B cell (primary cell): ENCODE results near the gene DBR1. TPM values are rescaled to one million over a fixed set of nuclear protein-coding genes. Genes with fewer than 3 reads are reported as not detected.

ENCODE experiments used
- ATAC-seq: fragments of 200-7000 bp; cut with Tn5 transposase; one replicate; pipeline ENCODE4 v1.10.0; 2021; ENCODE audit warnings: low read depth, mild to moderate bottlenecking, moderate number of reproducible peaks, moderate library complexity
- CTCF ChIA-PET: fragments of 350-600 bp; sonication (Branson Sonifier 250); formaldehyde crosslinking; loops from one replicate; lab custom pipeline; 2021; ENCODE audit warnings: antibody characterized with exemption, inconsistent platforms; lab: Charles Lee
- POLR2A ChIA-PET: fragments of 350-600 bp; sonication (Branson Sonifier 250); formaldehyde crosslinking; loops from one replicate; lab custom pipeline; 2021; ENCODE audit warnings: antibody characterized with exemption; lab: Charles Lee
- DNase-seq: peaks from one replicate; pipeline ENCODE4 v3.0.0; 2013
- H2AFZ ChIP-seq: 2 replicates; pipeline ENCODE4 v1.6.1; 2012; ENCODE audit warnings: mild to moderate bottlenecking, low read depth, low read length; ENCODE audit not compliant: insufficient read depth, poor library complexity, severe bottlenecking
- H3K27ac ChIP-seq, 2 donors: 1 replicate in 1 of 2; 2 replicates in 1 of 2; pipeline ENCODE4 v1.5.1; 2012 to 2013; ENCODE audit warnings: low read length in 2 of 2, mild to moderate bottlenecking in 2 of 2, moderate library complexity in 1 of 2
- H3K27me3 ChIP-seq, 4 experiments: fragments of 200-600 bp in 1 of 4; sonication (generic) in 1 of 4; replicated peaks in 1 of 4; 1 replicate in 2 of 4; 2 replicates in 2 of 4; pipeline versions ENCODE4 v1.6.1 to v1.7.0; 2013 to 2016; ENCODE audit warnings: low read length in 3 of 4, mild to moderate bottlenecking in 2 of 4, mixed read lengths in 1 of 4, moderate library complexity in 1 of 4; ENCODE audit not compliant: insufficient read depth in 4 of 4, control insufficient read depth in 3 of 4; ENCODE audit errors: control extremely low read depth in 1 of 4
- H3K36me3 ChIP-seq, 2 experiments: replicated peaks in 1 of 2; 1 replicate in 1 of 2; 2 replicates in 1 of 2; pipeline versions ENCODE4 v1.6.1 to v1.7.1; 2013; ENCODE audit warnings: low read length in 1 of 2; ENCODE audit not compliant: insufficient read depth in 2 of 2, control insufficient read depth in 1 of 2; ENCODE audit errors: control extremely low read depth in 1 of 2, extremely low read depth in 1 of 2
- H3K4me1 ChIP-seq, 2 donors: fragments of 200-600 bp in 1 of 2; sonication (generic) in 1 of 2; 1 replicate in 1 of 2; 2 replicates in 1 of 2; pipeline versions ENCODE4 v1.5.1 to v1.6.1; 2013 to 2017; ENCODE audit warnings: low read length in 2 of 2; ENCODE audit not compliant: control insufficient read depth in 2 of 2, insufficient read depth in 2 of 2
- H3K4me2 ChIP-seq: replicated peaks from 2 replicates; pipeline ENCODE3; 2012; ENCODE audit warnings: mild to moderate bottlenecking, low read depth, low read length; ENCODE audit not compliant: poor library complexity, severe bottlenecking
- H3K4me3 ChIP-seq, 5 experiments: fragments of 200-600 bp in 1 of 5; sonication (generic) in 1 of 5; 1 replicate in 3 of 5; 2 replicates in 2 of 5; pipeline versions ENCODE4 v1.5.1 to v1.7.0; 2011 to 2016; ENCODE audit warnings: low read length in 4 of 5, mild to moderate bottlenecking in 4 of 5, low read depth in 2 of 5, control low read depth in 1 of 5, moderate library complexity in 1 of 5; ENCODE audit not compliant: insufficient read depth in 1 of 5; ENCODE audit errors: control extremely low read depth in 1 of 5, extremely low read depth in 1 of 5
- H3K79me2 ChIP-seq: fragments of 200-600 bp; sonication (generic); one replicate; pipeline ENCODE4 v1.6.0; 2016; ENCODE audit warnings: low read length; ENCODE audit not compliant: control insufficient read depth, insufficient read depth
- H3K9ac ChIP-seq: fragments of 200-600 bp; sonication (generic); 2 replicates; pipeline ENCODE4 v1.6.1; 2017; ENCODE audit warnings: mild to moderate bottlenecking, low read length, moderate library complexity
- H3K9me3 ChIP-seq, 3 donors: one replicate each; pipeline versions ENCODE4 v1.6.1 to v1.7.1; 2013; ENCODE audit warnings: low read length in 2 of 3; ENCODE audit not compliant: control insufficient read depth in 2 of 3, insufficient read depth in 1 of 3; ENCODE audit errors: control extremely low read depth in 1 of 3
- H4K20me1 ChIP-seq: 2 replicates; pipeline ENCODE4 v1.6.0; 2012; ENCODE audit warnings: mild to moderate bottlenecking, low read length; ENCODE audit not compliant: insufficient read depth, control insufficient read depth, poor library complexity, severe bottlenecking
- H3K27ac Mint-ChIP-seq: one replicate; pipeline ENCODE4 v1.8.0; 2021; ENCODE audit warnings: mixed read lengths
- H3K27me3 Mint-ChIP-seq: one replicate; pipeline ENCODE4 v1.8.0; 2021; ENCODE audit warnings: mixed read lengths
- H3K4me1 Mint-ChIP-seq: one replicate; pipeline ENCODE4 v1.8.0; 2021; ENCODE audit warnings: mixed read lengths
- H3K4me3 Mint-ChIP-seq: one replicate; pipeline ENCODE4 v1.8.0; 2021; ENCODE audit warnings: mixed read lengths
- H3K9me3 Mint-ChIP-seq: one replicate; pipeline ENCODE4 v1.8.0; 2022; ENCODE audit warnings: mixed read lengths; ENCODE audit not compliant: insufficient read depth
- EZH2 ChIP-seq: IDR thresholded peaks from 2 replicates; pipeline ENCODE4 v1.6.1; 2012; ENCODE audit warnings: borderline replicate concordance, low read depth, mild to moderate bottlenecking, moderate library complexity, low read length; ENCODE audit not compliant: insufficient read depth, poor library complexity, severe bottlenecking
- WGBS: methylation state at CpG from one replicate; pipeline ENCODE4 v1.1.5; 2013; ENCODE audit warnings: missing lambda C conversion rate; ENCODE audit not compliant: insufficient coverage; 5-methylcytosine and 5-hydroxymethylcytosine counted together
- intact Hi-C: fragments of 100-400 bp; cut with micrococcal nuclease; formaldehyde crosslinking; loops from one replicate; pipeline ENCODE4 v1.10.0; 2022
- polyA plus RNA-seq: library from polyadenylated mRNA; depleted of rRNA; stranded (reverse); fragments of >200 nt; gene quantifications from 2 replicates; pipeline ENCODE4 v1.2.3, GENCODE V29; 2012
- total RNA-seq, 2 donors: library from RNA; stranded (reverse); fragments of 120-200 nt in 1 of 2; gene quantifications; 1 replicate in 1 of 2; 2 replicates in 1 of 2; pipeline versions ENCODE4 v1.2.3 to v1.2.4, GENCODE V29; 2013 to 2022
- TF ChIP-seq, protein P1 (sequence below): fragments of 200-600 bp; IDR thresholded peaks from one replicate; pipeline ENCODE4 v1.8.0; 2022; ENCODE audit warnings: antibody characterized with exemption, mild to moderate bottlenecking

DBR1 gene
- total and polyA plus RNA-seq, 2 donors (not counting 1 experiment from before 2014, with no cell fraction given): 7.5 to 22.6 TPM

DNA sequence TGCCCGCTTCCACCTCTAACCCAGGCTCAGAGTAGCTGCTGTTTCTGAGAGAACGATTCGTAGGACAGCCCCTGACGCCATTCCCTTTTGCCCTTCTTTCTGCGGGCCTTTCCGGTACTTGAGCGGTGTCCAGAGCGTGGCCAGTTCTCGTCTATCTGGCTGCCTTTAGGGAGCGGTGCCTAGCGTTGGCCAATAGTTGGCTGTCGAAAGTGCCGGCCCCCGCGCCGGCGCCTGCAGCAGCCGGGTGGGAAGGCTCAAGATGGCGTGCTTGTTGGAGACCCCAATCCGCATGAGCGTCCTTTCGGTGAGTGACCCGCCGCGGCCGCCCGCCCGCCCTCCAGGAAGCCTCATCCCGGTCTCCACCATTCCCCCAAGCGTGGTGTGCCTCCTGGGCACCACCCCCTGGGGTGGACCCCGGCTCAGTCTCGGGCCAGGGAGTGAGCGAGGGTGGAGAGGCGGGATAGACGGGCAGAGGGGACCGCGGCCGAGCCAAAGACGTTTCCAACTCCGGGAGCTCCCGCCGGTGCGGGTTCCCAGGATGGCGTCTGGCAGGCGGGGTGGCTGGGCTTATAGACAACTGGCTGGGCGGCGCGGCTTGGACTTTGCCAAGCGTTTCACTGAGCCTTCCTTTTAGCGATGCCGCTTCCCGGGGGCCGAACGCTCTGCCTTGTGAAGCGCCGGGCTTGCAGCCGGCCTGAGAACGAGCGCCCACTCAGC lies 12.7 kb upstream of the DBR1 start, which contains the start of gene ARMC8:
TSS of gene ARMC8 (plus strand) at position 6 of the 717 bp plus-strand sequence. CDS start at position 260, 254 bp downstream.
- ATAC-seq: peak; percentile 65
- POLR2A ChIA-PET: interaction anchor here (0.6 to 2.0 kb wide), 4 partner anchors 13 to 1991 kb away, joined by 3 to 19 read pairs (median 3); partner anchors contain the start of genes DBR1 and MSL2
- H4K20me1 ChIP-seq: peaks cover 4% of the 10 kb centered on the region
- CTCF ChIA-PET: interaction anchor here (0.7 to 1.7 kb wide), 2 partner anchors 12 to 729 kb away, joined by 3 to 6 read pairs; partner anchors contain the start of gene DBR1
- Mint-ChIP-seq H3K27ac (peak within 1 kb of the TSS; percentile 97), H3K27me3 (peaks cover 15% of the 10 kb centered on the region), H3K4me3 (peak within 1 kb of the TSS; percentile 97), H3K9me3 (no peaks in the 10 kb centered on the region), H3K4me1 (peaks cover 34% of the 10 kb centered on the region)
- TF ChIP-seq EZH2: no peak
- TF ChIP-seq, protein P1, sequence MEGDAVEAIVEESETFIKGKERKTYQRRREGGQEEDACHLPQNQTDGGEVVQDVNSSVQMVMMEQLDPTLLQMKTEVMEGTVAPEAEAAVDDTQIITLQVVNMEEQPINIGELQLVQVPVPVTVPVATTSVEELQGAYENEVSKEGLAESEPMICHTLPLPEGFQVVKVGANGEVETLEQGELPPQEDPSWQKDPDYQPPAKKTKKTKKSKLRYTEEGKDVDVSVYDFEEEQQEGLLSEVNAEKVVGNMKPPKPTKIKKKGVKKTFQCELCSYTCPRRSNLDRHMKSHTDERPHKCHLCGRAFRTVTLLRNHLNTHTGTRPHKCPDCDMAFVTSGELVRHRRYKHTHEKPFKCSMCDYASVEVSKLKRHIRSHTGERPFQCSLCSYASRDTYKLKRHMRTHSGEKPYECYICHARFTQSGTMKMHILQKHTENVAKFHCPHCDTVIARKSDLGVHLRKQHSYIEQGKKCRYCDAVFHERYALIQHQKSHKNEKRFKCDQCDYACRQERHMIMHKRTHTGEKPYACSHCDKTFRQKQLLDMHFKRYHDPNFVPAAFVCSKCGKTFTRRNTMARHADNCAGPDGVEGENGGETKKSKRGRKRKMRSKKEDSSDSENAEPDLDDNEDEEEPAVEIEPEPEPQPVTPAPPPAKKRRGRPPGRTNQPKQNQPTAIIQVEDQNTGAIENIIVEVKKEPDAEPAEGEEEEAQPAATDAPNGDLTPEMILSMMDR: no peak
- H3K27me3 ChIP-seq: peaks cover 0 to 19% (median 7%) of the 10 kb centered on the region in 4 experiments
- peaks cover 52% of the 10 kb centered on the region for H3K79me2 ChIP-seq
- peaks cover 8 to 17% of the 10 kb centered on the region in 2 donors for H3K4me1 ChIP-seq
- peak within 1 kb of the TSS; percentile 96 for H3K4me2 ChIP-seq
- peak within 1 kb of the TSS; percentile 99 for H2AFZ ChIP-seq
- WGBS: under 1% methylated on average over 51 of the region's 59 CpGs
- DNase-seq: no peak
- peak within 1 kb of the TSS; percentile 79 to 98 (median 94) for H3K4me3 ChIP-seq
- H3K36me3 ChIP-seq: peaks cover 2 to 3% of the 10 kb centered on the region in 2 experiments
- no peaks in the 10 kb centered on the region for H3K9me3 ChIP-seq
- intact Hi-C loops: loop anchor here (1.0 to 10.0 kb wide), 7 partner anchors 13 to 1993 kb away; partner anchors contain the start of genes CEP70, DBR1, MSL2 and NME9
- H3K9ac ChIP-seq: peak within 1 kb of the TSS; percentile 88
- peak within 1 kb of the TSS; percentile 85 to 89 for H3K27ac ChIP-seq
